Ovary (tissue), 9 donors: ENCODE measurements around the gene LAMC1. TPM values are rescaled to one million over a fixed set of nuclear protein-coding genes. Genes with fewer than 3 reads are reported as not detected.

Experiments
- DNase-seq, 5 donors: peaks; one replicate each; pipeline ENCODE4 v3.0.0-alpha.2; 2019 to 2020
- H3K27ac ChIP-seq, 2 donors: fragments of 200-600 bp; one replicate each; pipeline versions ENCODE4 v1.5.1 to v1.8.0; 2019 to 2022
- H3K27me3 ChIP-seq: fragments of 200-600 bp; one replicate; pipeline ENCODE4 v1.8.0; 2022
- H3K36me3 ChIP-seq: fragments of 200-600 bp; sonication (generic); one replicate; pipeline ENCODE4 v1.5.1; 2019
- H3K4me1 ChIP-seq: one replicate; pipeline ENCODE4 v1.8.1; 2013; ENCODE audit warnings: mild to moderate bottlenecking, moderate library complexity; ENCODE audit not compliant: insufficient read depth
- H3K4me3 ChIP-seq: fragments of 200-600 bp; sonication (generic); one replicate; pipeline ENCODE4 v1.5.1; 2017
- H3K9me3 ChIP-seq, 2 donors: fragments of 200-600 bp in 1 of 2; sonication (generic) in 1 of 2; one replicate each; pipeline versions ENCODE4 v1.5.1 to v1.8.1; 2013 to 2019; ENCODE audit warnings: mild to moderate bottlenecking in 1 of 2, moderate library complexity in 1 of 2
- EP300 ChIP-seq: sonication (generic); formaldehyde crosslinking; IDR thresholded peaks from one replicate; pipeline ENCODE4 v1.6.1; 2017; ENCODE audit warnings: antibody characterized with exemption
- POLR2A ChIP-seq: fragments of 450-650 bp; IDR thresholded peaks from one replicate; pipeline ENCODE4 v1.6.1; 2017; ENCODE audit warnings: antibody characterized with exemption, mild to moderate bottlenecking, moderate library complexity
- WGBS, 3 donors: extraction: QIAGEN DNeasy Blood & Tissue Kit in 1 of 3; methylation state at CpG; one replicate each; pipeline versions ENCODE4 v1.1.5 to v1.1.7; 2013 to 2017; 5-methylcytosine and 5-hydroxymethylcytosine counted together
- intact Hi-C, 4 donors: fragments of 100-400 bp; cut with DNase I; formaldehyde crosslinking; loops; one replicate each; pipeline versions ENCODE4 v1.11.0 to v1.15.1; 2022 to 2023
- polyA plus RNA-seq, 2 donors: library from polyadenylated mRNA; stranded (reverse); fragments of 200-250 nt in 1 of 2; fragments of 350-450 nt in 1 of 2; fragmentation: Illumina TruSeq in 1 of 2; extraction: RNeasy Lipid Tissue Mini Kit (QIAGEN cat#74804) in 1 of 2; gene quantifications; one replicate each; pipeline ENCODE4 v1.2.3, GENCODE V29; 2013 to 2014
- total RNA-seq, 7 donors: library from RNA; depleted of rRNA in 2 of 7; stranded (reverse); fragments of >200 nt in 2 of 7; fragmentation: NEBNext Ultra II Directional in 3 of 7; extraction: Animal tissue kit (Norgen Biotek cat#: 25700) in 3 of 7; gene quantifications; one replicate each; pipeline versions ENCODE4 v1.1.0 to v1.2.4, GENCODE V29; 2016 to 2023
- TF ChIP-seq, protein P1 (sequence below), 3 donors: fragments of 450-650 bp in 2 of 3; fragments of 200-600 bp in 1 of 3; IDR thresholded peaks; one replicate each; pipeline versions ENCODE4 v1.5.1 to v1.8.0; 2016 to 2022; ENCODE audit warnings: antibody characterized with exemption in 3 of 3, mild to moderate bottlenecking in 1 of 3
- donor health status: DM: no; HTN: no; CAD: no; lungs with moderate emphysema.
- donor health status: DM: no; HTN: no; CAD: no.
- donor health status: Bipolar disorder and iron deficiency.
- donor health status: DM: yes; HTN: yes; CAD: no.
- donor health status: DM: no; HTN: no; CAD: no.
- donor health status: DM: yes; HTN: yes; CAD: no.

Gene LAMC1
- total and polyA plus RNA-seq, 9 donors = 51.3 to 205 (median 85.2) TPM

DNA sequence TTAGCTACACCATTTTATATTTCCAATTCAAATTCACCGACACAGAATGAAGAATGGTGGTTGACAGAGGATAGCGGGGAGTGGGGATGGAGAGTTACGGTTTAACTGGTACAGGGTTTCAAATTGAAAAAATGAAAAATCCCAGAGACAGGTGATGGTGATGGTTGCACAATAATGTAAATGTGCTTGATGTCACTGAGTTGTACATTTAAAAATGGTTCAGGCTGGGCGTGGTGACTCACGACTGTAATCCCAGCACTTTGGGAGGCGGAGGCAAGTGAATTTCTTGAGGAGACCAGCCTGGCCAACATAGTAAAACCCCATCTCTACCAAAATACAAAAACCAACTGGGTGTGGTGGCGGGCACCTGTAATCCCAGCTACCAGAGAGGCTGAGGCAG, 39.1 kb upstream of the LAMC1 start:
- intact Hi-C loops = no loop called here
- no peak for TF ChIP-seq EP300
- TF ChIP-seq, protein P1, sequence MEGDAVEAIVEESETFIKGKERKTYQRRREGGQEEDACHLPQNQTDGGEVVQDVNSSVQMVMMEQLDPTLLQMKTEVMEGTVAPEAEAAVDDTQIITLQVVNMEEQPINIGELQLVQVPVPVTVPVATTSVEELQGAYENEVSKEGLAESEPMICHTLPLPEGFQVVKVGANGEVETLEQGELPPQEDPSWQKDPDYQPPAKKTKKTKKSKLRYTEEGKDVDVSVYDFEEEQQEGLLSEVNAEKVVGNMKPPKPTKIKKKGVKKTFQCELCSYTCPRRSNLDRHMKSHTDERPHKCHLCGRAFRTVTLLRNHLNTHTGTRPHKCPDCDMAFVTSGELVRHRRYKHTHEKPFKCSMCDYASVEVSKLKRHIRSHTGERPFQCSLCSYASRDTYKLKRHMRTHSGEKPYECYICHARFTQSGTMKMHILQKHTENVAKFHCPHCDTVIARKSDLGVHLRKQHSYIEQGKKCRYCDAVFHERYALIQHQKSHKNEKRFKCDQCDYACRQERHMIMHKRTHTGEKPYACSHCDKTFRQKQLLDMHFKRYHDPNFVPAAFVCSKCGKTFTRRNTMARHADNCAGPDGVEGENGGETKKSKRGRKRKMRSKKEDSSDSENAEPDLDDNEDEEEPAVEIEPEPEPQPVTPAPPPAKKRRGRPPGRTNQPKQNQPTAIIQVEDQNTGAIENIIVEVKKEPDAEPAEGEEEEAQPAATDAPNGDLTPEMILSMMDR (IDR thresholded peaks at IDR 0.05) = no peak
- H3K4me1 ChIP-seq = no peaks in the 10 kb centered on the region
- DNase-seq = no peak
- no peaks in the 10 kb centered on the region for H3K27me3 ChIP-seq
- H3K4me3 ChIP-seq = no peak overlapping the region
- WGBS, 3 donors = 94 to 96% (median 96%) methylated on average over 7 of the region's 7 CpGs
- H3K27ac ChIP-seq = no peak overlapping the region
- no peaks in the 10 kb centered on the region for H3K36me3 ChIP-seq
- no peaks in the 10 kb centered on the region for H3K9me3 ChIP-seq

DNA sequence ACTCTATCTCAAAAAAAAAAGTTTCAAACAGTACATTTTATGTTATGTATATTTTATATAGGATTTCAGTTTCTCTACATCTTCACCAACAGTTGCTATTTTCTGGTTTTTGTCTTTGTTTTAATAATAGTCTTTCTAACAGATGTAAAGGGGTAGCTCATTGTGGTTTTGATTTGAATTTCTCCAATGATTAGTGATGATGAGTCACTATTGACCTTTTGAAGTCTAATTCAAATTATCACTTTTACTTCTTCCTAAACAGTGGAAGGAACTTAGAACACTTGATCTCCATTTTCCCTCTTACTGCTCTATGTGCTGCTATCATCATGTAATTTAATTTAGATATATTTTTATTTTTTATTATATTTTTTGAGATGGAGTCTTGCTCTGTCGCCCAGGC, 38.6 kb upstream of the LAMC1 start:
- no peaks in the 10 kb centered on the region for H3K9me3 ChIP-seq
- no peaks in the 10 kb centered on the region for H3K36me3 ChIP-seq
- no peak for DNase-seq
- TF ChIP-seq EP300 (no peak), POLR2A (no peak)
- TF ChIP-seq, protein P1 (IDR thresholded peaks at IDR 0.05) = no peak
- no peak overlapping the region for H3K27ac ChIP-seq
- H3K4me1 ChIP-seq = no peaks in the 10 kb centered on the region
- 100% methylated on average over 1 of the region's 1 CpG for WGBS, 3 donors
- intact Hi-C loops = no loop called here
- no peak overlapping the region for H3K4me3 ChIP-seq
- H3K27me3 ChIP-seq = no peaks in the 10 kb centered on the region

DNA sequence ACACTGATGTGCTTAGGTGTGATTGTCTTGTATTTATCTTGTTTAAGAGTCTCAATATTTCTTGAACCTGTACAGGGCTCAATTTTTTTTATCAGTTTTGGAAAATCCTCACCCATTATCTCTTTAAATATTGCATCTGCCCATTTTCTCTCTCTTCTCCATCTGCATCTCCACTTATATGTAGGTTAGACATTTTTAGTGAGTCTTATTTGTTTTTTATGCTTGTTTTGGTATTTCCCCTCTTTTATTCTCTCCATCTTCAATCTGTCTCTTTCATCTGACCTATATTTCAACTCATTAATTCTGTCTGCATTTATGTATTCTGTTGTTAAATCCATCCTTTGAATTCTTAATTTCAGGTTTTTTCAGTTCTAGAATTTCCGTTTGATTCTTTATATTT, 37.3 kb upstream of the LAMC1 start:
- no peaks in the 10 kb centered on the region for H3K36me3 ChIP-seq
- H3K27me3 ChIP-seq = no peaks in the 10 kb centered on the region
- WGBS, 3 donors = 67 to 80% (median 73%) methylated on average over 1 of the region's 1 CpG
- no peaks in the 10 kb centered on the region for H3K9me3 ChIP-seq
- intact Hi-C loops = no loop called here
- H3K4me3 ChIP-seq = no peak overlapping the region
- no peak overlapping the region for H3K27ac ChIP-seq
- no peaks in the 10 kb centered on the region for H3K4me1 ChIP-seq
- DNase-seq = no peak
- TF ChIP-seq, protein P1 (IDR thresholded peaks at IDR 0.05) = no peak
- no peak for TF ChIP-seq POLR2A
- TF ChIP-seq EP300 = no peak

DNA sequence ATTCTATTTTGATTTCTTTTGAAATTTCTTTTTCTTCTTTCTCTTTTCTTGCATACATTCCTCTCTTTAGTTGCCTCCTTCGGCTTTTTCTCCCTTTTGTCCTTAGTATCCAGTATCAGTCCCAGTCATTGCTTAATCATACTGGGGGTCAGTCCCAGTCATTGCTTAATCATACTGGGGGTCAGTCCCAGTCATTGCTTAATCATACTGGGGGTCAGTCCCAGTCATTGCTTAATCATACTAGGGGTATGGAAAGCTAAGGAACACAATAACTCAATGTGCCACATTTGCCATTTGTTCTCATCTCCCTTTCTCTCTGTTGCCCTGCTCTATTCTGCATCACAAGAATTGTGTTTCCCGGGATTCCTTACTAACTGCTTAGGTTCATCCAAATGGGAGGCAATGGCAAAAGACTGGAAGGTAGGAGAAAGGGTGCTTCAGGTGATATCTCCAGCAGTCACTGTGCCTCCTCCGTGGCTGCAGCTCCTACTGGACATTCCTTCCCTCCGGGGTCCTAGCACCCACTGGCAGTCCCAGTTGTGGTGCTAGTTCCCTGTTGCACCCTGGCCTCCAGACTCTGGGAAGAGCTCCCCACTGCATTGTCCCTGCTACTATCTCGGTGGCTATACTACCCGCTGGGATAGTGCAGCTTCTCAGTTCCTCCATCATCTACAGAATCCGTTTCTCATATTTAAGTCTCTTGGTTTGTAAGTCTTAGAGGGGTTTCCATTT, 32.6 kb upstream of the LAMC1 start:
- 78 to 82% (median 82%) methylated on average over 7 of the region's 7 CpGs for WGBS, 3 donors
- H3K27ac ChIP-seq = no peak overlapping the region

More for the DNA sequence above, 32.6 kb upstream of the LAMC1 start:
- DNase-seq = no peak
- no peaks in the 10 kb centered on the region for H3K9me3 ChIP-seq
- intact Hi-C loops = no loop called here
- TF ChIP-seq, protein P1 (IDR thresholded peaks at IDR 0.05) = no peak
- TF ChIP-seq EP300 (no peak), POLR2A (no peak)
- H3K4me3 ChIP-seq = no peak overlapping the region
- no peaks in the 10 kb centered on the region for H3K36me3 ChIP-seq
- H3K27me3 ChIP-seq = no peaks in the 10 kb centered on the region
- no peaks in the 10 kb centered on the region for H3K4me1 ChIP-seq
